HL-60 (cell line): ENCODE measurements around the gene TBC1D5.

Experiments
- DNase-seq, 2 experiments: peaks; one replicate each; pipeline ENCODE4 v3.0.0-alpha.2; 2010 to 2020; ENCODE audit warnings: low read depth in 1 of 2, low spot score in 1 of 2
- H3K27ac ChIP-seq: fragments of 250-450 bp; sonication (Bioruptor Pico); replicated peaks from 2 replicates; pipeline ENCODE4 v1.5.1; 2020; ENCODE audit warnings: mild to moderate bottlenecking, moderate library complexity
- H3K27me3 ChIP-seq: fragments of 250-450 bp; sonication (Bioruptor Pico); 2 replicates; pipeline ENCODE4 v1.5.1; 2021; ENCODE audit warnings: mild to moderate bottlenecking, moderate library complexity; ENCODE audit not compliant: insufficient read depth, poor library complexity, severe bottlenecking
- H3K4me3 ChIP-seq: replicated peaks from 2 replicates; pipeline ENCODE4 v1.5.1; 2011; ENCODE audit warnings: mild to moderate bottlenecking, control low read depth, low read length; ENCODE audit not compliant: insufficient read depth
- GABPA ChIP-seq: IDR thresholded peaks from 2 replicates; pipeline ENCODE4 v1.6.1; 2012; ENCODE audit warnings: low read depth
- POLR2AphosphoS5 ChIP-seq: IDR thresholded peaks from 2 replicates; pipeline ENCODE4 v1.6.1; 2012; ENCODE audit warnings: low read depth
- SPI1 ChIP-seq: IDR thresholded peaks from 2 replicates; pipeline ENCODE4 v1.6.1; 2012; ENCODE audit warnings: low read depth, mild to moderate bottlenecking, borderline replicate concordance
- TF ChIP-seq, protein P1 (sequence below): IDR thresholded peaks from 2 replicates; pipeline ENCODE4 v1.6.1; 2012; ENCODE audit warnings: low read depth; ENCODE audit not compliant: insufficient replicate concordance
- TF ChIP-seq, protein P2 (sequence below): IDR thresholded peaks from one replicate; pipeline ENCODE4 v1.5.1; 2011; ENCODE audit warnings: low read length, control low read depth, inconsistent platforms; ENCODE audit not compliant: insufficient read depth

Gene TBC1D5

GRCh38 chr3:17149076-17149475 lies 593.4 kb downstream of the TBC1D5 start:
- DNase-seq = no peak
- TF ChIP-seq GABPA (no peak), SPI1 (no peak), POLR2AphosphoS5 (no peak)
- TF ChIP-seq, protein P1, sequence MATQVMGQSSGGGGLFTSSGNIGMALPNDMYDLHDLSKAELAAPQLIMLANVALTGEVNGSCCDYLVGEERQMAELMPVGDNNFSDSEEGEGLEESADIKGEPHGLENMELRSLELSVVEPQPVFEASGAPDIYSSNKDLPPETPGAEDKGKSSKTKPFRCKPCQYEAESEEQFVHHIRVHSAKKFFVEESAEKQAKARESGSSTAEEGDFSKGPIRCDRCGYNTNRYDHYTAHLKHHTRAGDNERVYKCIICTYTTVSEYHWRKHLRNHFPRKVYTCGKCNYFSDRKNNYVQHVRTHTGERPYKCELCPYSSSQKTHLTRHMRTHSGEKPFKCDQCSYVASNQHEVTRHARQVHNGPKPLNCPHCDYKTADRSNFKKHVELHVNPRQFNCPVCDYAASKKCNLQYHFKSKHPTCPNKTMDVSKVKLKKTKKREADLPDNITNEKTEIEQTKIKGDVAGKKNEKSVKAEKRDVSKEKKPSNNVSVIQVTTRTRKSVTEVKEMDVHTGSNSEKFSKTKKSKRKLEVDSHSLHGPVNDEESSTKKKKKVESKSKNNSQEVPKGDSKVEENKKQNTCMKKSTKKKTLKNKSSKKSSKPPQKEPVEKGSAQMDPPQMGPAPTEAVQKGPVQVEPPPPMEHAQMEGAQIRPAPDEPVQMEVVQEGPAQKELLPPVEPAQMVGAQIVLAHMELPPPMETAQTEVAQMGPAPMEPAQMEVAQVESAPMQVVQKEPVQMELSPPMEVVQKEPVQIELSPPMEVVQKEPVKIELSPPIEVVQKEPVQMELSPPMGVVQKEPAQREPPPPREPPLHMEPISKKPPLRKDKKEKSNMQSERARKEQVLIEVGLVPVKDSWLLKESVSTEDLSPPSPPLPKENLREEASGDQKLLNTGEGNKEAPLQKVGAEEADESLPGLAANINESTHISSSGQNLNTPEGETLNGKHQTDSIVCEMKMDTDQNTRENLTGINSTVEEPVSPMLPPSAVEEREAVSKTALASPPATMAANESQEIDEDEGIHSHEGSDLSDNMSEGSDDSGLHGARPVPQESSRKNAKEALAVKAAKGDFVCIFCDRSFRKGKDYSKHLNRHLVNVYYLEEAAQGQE = no peak
- TF ChIP-seq, protein P2, sequence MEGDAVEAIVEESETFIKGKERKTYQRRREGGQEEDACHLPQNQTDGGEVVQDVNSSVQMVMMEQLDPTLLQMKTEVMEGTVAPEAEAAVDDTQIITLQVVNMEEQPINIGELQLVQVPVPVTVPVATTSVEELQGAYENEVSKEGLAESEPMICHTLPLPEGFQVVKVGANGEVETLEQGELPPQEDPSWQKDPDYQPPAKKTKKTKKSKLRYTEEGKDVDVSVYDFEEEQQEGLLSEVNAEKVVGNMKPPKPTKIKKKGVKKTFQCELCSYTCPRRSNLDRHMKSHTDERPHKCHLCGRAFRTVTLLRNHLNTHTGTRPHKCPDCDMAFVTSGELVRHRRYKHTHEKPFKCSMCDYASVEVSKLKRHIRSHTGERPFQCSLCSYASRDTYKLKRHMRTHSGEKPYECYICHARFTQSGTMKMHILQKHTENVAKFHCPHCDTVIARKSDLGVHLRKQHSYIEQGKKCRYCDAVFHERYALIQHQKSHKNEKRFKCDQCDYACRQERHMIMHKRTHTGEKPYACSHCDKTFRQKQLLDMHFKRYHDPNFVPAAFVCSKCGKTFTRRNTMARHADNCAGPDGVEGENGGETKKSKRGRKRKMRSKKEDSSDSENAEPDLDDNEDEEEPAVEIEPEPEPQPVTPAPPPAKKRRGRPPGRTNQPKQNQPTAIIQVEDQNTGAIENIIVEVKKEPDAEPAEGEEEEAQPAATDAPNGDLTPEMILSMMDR = no peak
- Histone ChIP-seq H3K27me3 (no peaks in the 10 kb centered on the region), H3K4me3 (no peak overlapping the region), H3K27ac (no peak overlapping the region)

- no peaks in the 10 kb centered on the region for H3K27me3 ChIP-seq
- no peak overlapping the region for H3K27ac ChIP-seq
- TF ChIP-seq POLR2AphosphoS5 (no peak), SPI1 (no peak), GABPA (no peak)
- TF ChIP-seq, protein P1 = no peak
- TF ChIP-seq, protein P2 = no peak
- H3K4me3 ChIP-seq = no peak overlapping the region
- no peak for DNase-seq
Measured at GRCh38 chr3:17144665-17144993, 597.8 kb downstream of the TBC1D5 start.

GRCh38 chr3:17143893-17144664 lies 598.4 kb downstream of the TBC1D5 start:
- Histone ChIP-seq H3K27me3 (no peaks in the 10 kb centered on the region), H3K4me3 (no peak overlapping the region), H3K27ac (no peak overlapping the region)
- no peak for TF ChIP-seq SPI1
- DNase-seq = no peak

GRCh38 chr3:17142516-17142915 lies 599.9 kb downstream of the TBC1D5 start:
- no peak for DNase-seq
- Histone ChIP-seq H3K4me3 (no peak overlapping the region), H3K27ac (no peak overlapping the region), H3K27me3 (no peaks in the 10 kb centered on the region)
- TF ChIP-seq, protein P2 = no peak
- TF ChIP-seq GABPA = no peak
- no peak for TF ChIP-seq SPI1
- TF ChIP-seq POLR2AphosphoS5 = no peak
- TF ChIP-seq, protein P1 = no peak
